H9 (cell line): ENCODE results near the gene BCAT1. TPM values are rescaled to one million over a fixed set of nuclear protein-coding genes. Genes with fewer than 3 reads are reported as not detected.

ENCODE experiments used
- DNase-seq: peaks from one replicate; pipeline ENCODE4 v3.0.0-alpha.2; 2017
- H2AFZ ChIP-seq: one replicate; pipeline ENCODE4 v1.6.1; 2013; ENCODE audit warnings: mild to moderate bottlenecking, low read length, control low read depth, moderate library complexity
- H2AK5ac ChIP-seq: 2 replicates; pipeline ENCODE4 v1.6.1; 2013; ENCODE audit warnings: low read length, control low read depth, mixed read lengths; ENCODE audit not compliant: insufficient read length
- H2BK120ac ChIP-seq: one replicate; pipeline ENCODE4 v1.6.1; 2013; ENCODE audit warnings: low read depth, mild to moderate bottlenecking, low read length, control low read depth, inconsistent platforms; ENCODE audit not compliant: poor library complexity, severe bottlenecking
- H2BK12ac ChIP-seq: 2 replicates; pipeline ENCODE4 v1.6.1; 2013; ENCODE audit warnings: low read length, control low read depth, mixed read lengths, low read depth; ENCODE audit not compliant: insufficient read length
- H2BK15ac ChIP-seq: 2 replicates; pipeline ENCODE4 v1.6.1; 2013; ENCODE audit warnings: low read depth, low read length, control low read depth
- H2BK20ac ChIP-seq: one replicate; pipeline ENCODE4 v1.6.1; 2013; ENCODE audit warnings: low read depth, mild to moderate bottlenecking, low read length, control low read depth, inconsistent platforms; ENCODE audit not compliant: poor library complexity, severe bottlenecking
- H2BK5ac ChIP-seq: 2 replicates; pipeline ENCODE4 v1.6.1; 2013; ENCODE audit warnings: low read length, control low read depth, mixed read lengths; ENCODE audit not compliant: insufficient read length
- H3K14ac ChIP-seq: 2 replicates; pipeline ENCODE4 v1.6.1; 2013; ENCODE audit warnings: low read length, control low read depth; ENCODE audit not compliant: insufficient read depth
- H3K18ac ChIP-seq: 2 replicates; pipeline ENCODE4 v1.6.1; 2013; ENCODE audit warnings: low read depth, mild to moderate bottlenecking, mixed read lengths, low read length, control low read depth; ENCODE audit not compliant: insufficient read length
- H3K23ac ChIP-seq: 2 replicates; pipeline ENCODE4 v1.6.1; 2013; ENCODE audit warnings: low read length, control low read depth, mixed read lengths, low read depth; ENCODE audit not compliant: insufficient read length
- H3K23me2 ChIP-seq: 2 replicates; pipeline ENCODE4 v1.6.1; 2013; ENCODE audit warnings: low read depth, mild to moderate bottlenecking, mixed read lengths, low read length, control low read depth; ENCODE audit not compliant: insufficient read length, poor library complexity, severe bottlenecking
- H3K27ac ChIP-seq: 2 replicates; pipeline ENCODE4 v1.5.1; 2013; ENCODE audit warnings: low read length, control low read depth, mixed read lengths, low read depth; ENCODE audit not compliant: insufficient read length
- H3K27me3 ChIP-seq: 2 replicates; pipeline ENCODE4 v1.6.1; 2013; ENCODE audit warnings: low read length, control low read depth, inconsistent platforms; ENCODE audit not compliant: insufficient read depth
- H3K4ac ChIP-seq: 2 replicates; pipeline ENCODE4 v1.6.1; 2013; ENCODE audit warnings: low read depth, mild to moderate bottlenecking, control low read depth, inconsistent platforms, low read length, moderate library complexity
- H3K4me1 ChIP-seq: 2 replicates; pipeline ENCODE4 v1.6.1; 2013; ENCODE audit warnings: low read length, control low read depth, inconsistent platforms; ENCODE audit not compliant: insufficient read depth
- H3K4me2 ChIP-seq: 2 replicates; pipeline ENCODE4 v1.6.1; 2013; ENCODE audit warnings: low read length, control low read depth, mixed read lengths; ENCODE audit not compliant: insufficient read length, insufficient read depth
- H3K56ac ChIP-seq: 2 replicates; pipeline ENCODE4 v1.6.1; 2013; ENCODE audit warnings: low read depth, mild to moderate bottlenecking, mixed read lengths, low read length, control low read depth; ENCODE audit not compliant: insufficient read length
- H3K79me1 ChIP-seq: 2 replicates; pipeline ENCODE4 v1.6.1; 2013; ENCODE audit warnings: low read depth, mild to moderate bottlenecking, moderate library complexity, low read length, control low read depth, inconsistent platforms; ENCODE audit not compliant: insufficient read depth, poor library complexity, severe bottlenecking
- H3K79me2 ChIP-seq: 2 replicates; pipeline ENCODE4 v1.6.1; 2013; ENCODE audit warnings: low read length, control low read depth, inconsistent platforms; ENCODE audit not compliant: insufficient read depth
- H3K9ac ChIP-seq: 2 replicates; pipeline ENCODE4 v1.6.1; 2013; ENCODE audit warnings: low read length, control low read depth, mixed read lengths; ENCODE audit not compliant: insufficient read length; ENCODE audit errors: extremely low read depth
- H3K9me3 ChIP-seq: one replicate; pipeline ENCODE4 v1.6.1; 2013; ENCODE audit warnings: low read depth, low read length, inconsistent platforms; ENCODE audit not compliant: control insufficient read depth
- H3T11ph ChIP-seq: one replicate; pipeline ENCODE4 v1.6.1; 2013; ENCODE audit warnings: mild to moderate bottlenecking, low read length, control low read depth, inconsistent platforms
- H4K20me1 ChIP-seq: one replicate; pipeline ENCODE4 v1.6.1; 2013; ENCODE audit not compliant: control insufficient read depth, insufficient read length, insufficient read depth
- H4K5ac ChIP-seq: 2 replicates; pipeline ENCODE4 v1.6.1; 2013; ENCODE audit warnings: low read depth, mild to moderate bottlenecking, mixed read lengths, low read length, control low read depth; ENCODE audit not compliant: insufficient read length
- H4K8ac ChIP-seq: replicated peaks from 2 replicates; pipeline ENCODE4 v1.6.1; 2013; ENCODE audit warnings: low read length, control low read depth, mixed read lengths, low read depth; ENCODE audit not compliant: insufficient read length
- H4K91ac ChIP-seq: 2 replicates; pipeline ENCODE4 v1.6.1; 2013; ENCODE audit warnings: low read depth, mild to moderate bottlenecking, moderate library complexity, mixed read lengths, low read length, control low read depth; ENCODE audit not compliant: insufficient read length
- H3K27ac Mint-ChIP-seq, 3 experiments: 2 replicates in 2 of 3; 3 replicates in 1 of 3; pipeline ENCODE4 v1.8.0; 2020 to 2021; ENCODE audit warnings: mixed read lengths in 3 of 3, mild to moderate bottlenecking in 1 of 3, moderate library complexity in 1 of 3
- H3K27me3 Mint-ChIP-seq: 2 replicates; pipeline ENCODE4 v1.8.0; 2021; ENCODE audit warnings: low read depth, mild to moderate bottlenecking, moderate library complexity, mixed read lengths
- H3K36me3 Mint-ChIP-seq, 3 experiments: 2 replicates in 2 of 3; 3 replicates in 1 of 3; pipeline ENCODE4 v1.8.0; 2020 to 2021; ENCODE audit warnings: low read depth in 3 of 3, mixed read lengths in 3 of 3; ENCODE audit not compliant: insufficient read depth in 1 of 3
- H3K4me1 Mint-ChIP-seq, 2 experiments: 2 replicates each; pipeline ENCODE4 v1.8.0; 2020; ENCODE audit warnings: mixed read lengths in 2 of 2
- H3K4me3 Mint-ChIP-seq, 2 experiments: 2 replicates in 1 of 2; 3 replicates in 1 of 2; pipeline ENCODE4 v1.8.0; 2020 to 2021; ENCODE audit warnings: mild to moderate bottlenecking in 2 of 2, mixed read lengths in 2 of 2, moderate library complexity in 1 of 2
- H3K9me3 Mint-ChIP-seq, 2 experiments: 2 replicates in 1 of 2; 3 replicates in 1 of 2; pipeline ENCODE4 v1.8.0; 2020; ENCODE audit warnings: mild to moderate bottlenecking in 2 of 2, mixed read lengths in 2 of 2, moderate library complexity in 1 of 2
- WGBS: extraction: QIAGEN DNeasy Blood & Tissue Kit; methylation state at CpG from one replicate; pipeline ENCODE4 v1.1.7; 2013; ENCODE audit warnings: missing lambda C conversion rate, low lambda C conversion rate, mixed read lengths; ENCODE audit not compliant: insufficient read length; ENCODE audit errors: extremely low coverage; 5-methylcytosine and 5-hydroxymethylcytosine counted together
- total RNA-seq: library from RNA; stranded (reverse); gene quantifications from 2 replicates; pipeline ENCODE4 v1.2.1, GENCODE V29; 2021
- TF ChIP-seq, protein P1 (sequence below): fragments of 200-600 bp; sonication (generic); conservative IDR thresholded peaks from 3 replicates; pipeline ENCODE4 v1.8.0; 2021; ENCODE audit warnings: antibody characterized with exemption, mild to moderate bottlenecking

BCAT1 gene
- total RNA-seq, 1 experiment from 2014 or later = 244 TPM

DNA sequence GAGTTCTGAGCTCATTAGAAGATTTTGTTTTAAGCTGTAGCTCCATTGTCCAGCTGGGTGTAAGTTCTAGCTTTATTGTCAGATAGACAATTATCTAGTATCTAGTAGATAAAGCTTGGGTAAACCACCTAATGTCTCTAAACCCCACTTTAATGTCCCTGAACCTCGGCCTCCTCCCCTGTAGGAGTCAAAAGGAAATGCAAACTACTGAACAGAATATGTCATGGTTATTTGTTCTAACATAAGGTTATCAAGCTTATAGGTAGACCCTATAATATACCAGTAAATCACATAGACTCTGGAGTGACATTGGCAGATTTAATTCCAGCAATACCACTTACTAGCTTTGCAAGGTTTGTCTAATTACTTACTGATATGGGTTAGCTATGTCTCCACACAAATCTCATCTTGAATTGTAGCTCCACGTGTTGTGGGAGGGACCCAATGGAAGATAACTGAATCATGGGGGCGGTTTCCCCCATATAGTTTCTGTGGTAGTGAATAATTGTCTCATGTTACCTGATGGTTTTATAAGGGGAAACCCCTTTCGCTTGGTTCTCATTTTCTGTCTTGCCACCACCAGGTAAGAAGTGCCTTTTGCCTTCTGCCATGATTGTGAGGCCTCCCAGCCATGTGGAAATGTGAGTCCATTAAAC lies 29.4 kb downstream of the BCAT1 start:
- Histone ChIP-seq H2BK12ac (no peak overlapping the region), H3K23ac (no peak overlapping the region), H3K4me1 (peaks cover 2% of the 10 kb centered on the region; the same call in 1 of the 2 replicates), H3K79me1 (peaks cover 8% of the 10 kb centered on the region), H3T11ph (no peak overlapping the region), H3K56ac (no peak overlapping the region), H2AFZ (no peak overlapping the region), H2BK120ac (no peak overlapping the region), H3K79me2 (peaks cover 43% of the 10 kb centered on the region), H4K5ac (no peak overlapping the region), H3K14ac (no peak overlapping the region), H3K9me3 (no peaks in the 10 kb centered on the region), H4K91ac (no peak overlapping the region), H2BK5ac (no peak overlapping the region), H3K4ac (no peak overlapping the region), H3K18ac (no peak overlapping the region), H4K20me1 (no peaks in the 10 kb centered on the region), H3K27me3 (no peaks in the 10 kb centered on the region), H2AK5ac (no peak overlapping the region), H2BK20ac (no peak overlapping the region), H3K9ac (no peak overlapping the region), H3K4me2 (no peak overlapping the region), H3K27ac (no peak overlapping the region), H4K8ac (no peak overlapping the region), H2BK15ac (no peak overlapping the region), H3K23me2 (no peaks in the 10 kb centered on the region)
- H3K27ac Mint-ChIP-seq = no peak overlapping the region; a peak in 1 of 7 replicates
- H3K27me3 Mint-ChIP-seq = no peaks in the 10 kb centered on the region
- TF ChIP-seq, protein P1, sequence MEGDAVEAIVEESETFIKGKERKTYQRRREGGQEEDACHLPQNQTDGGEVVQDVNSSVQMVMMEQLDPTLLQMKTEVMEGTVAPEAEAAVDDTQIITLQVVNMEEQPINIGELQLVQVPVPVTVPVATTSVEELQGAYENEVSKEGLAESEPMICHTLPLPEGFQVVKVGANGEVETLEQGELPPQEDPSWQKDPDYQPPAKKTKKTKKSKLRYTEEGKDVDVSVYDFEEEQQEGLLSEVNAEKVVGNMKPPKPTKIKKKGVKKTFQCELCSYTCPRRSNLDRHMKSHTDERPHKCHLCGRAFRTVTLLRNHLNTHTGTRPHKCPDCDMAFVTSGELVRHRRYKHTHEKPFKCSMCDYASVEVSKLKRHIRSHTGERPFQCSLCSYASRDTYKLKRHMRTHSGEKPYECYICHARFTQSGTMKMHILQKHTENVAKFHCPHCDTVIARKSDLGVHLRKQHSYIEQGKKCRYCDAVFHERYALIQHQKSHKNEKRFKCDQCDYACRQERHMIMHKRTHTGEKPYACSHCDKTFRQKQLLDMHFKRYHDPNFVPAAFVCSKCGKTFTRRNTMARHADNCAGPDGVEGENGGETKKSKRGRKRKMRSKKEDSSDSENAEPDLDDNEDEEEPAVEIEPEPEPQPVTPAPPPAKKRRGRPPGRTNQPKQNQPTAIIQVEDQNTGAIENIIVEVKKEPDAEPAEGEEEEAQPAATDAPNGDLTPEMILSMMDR = no peak
- H3K4me1 Mint-ChIP-seq = peaks cover 28 to 35% of the 10 kb centered on the region in 2 experiments; a peak in 3 of 4 replicates
- H3K9me3 Mint-ChIP-seq = no peaks in the 10 kb centered on the region
- H3K4me3 Mint-ChIP-seq = no peak overlapping the region
- DNase-seq = no peak
- peaks cover 2 to 17% (median 7%) of the 10 kb centered on the region in 3 experiments; a peak in 6 of 7 replicates for H3K36me3 Mint-ChIP-seq
- no CpG with 5 or more reads among the region's 4 CpGs for WGBS
